Measurements from ENCODE around the gene ULK4.
"Not testable (repeated sequence)": the region's sequence is repeated elsewhere in the genome, so short reads cannot be mapped to it uniquely, and the experiment has no call there.

ULK4 gene

GRCh38 chr3:41768363-41768762 is 193.5 kb downstream of the ULK4 start:
- Mint-ChIP-seq H3K27ac (no peak overlapping the region), H3K27me3 (no peaks in the 10 kb centered on the region), H3K4me1 (no peaks in the 10 kb centered on the region), H3K36me3 (peaks cover 23% of the 10 kb centered on the region), H3K9me3 (peaks cover 5% of the 10 kb centered on the region), H3K4me3 (no peak overlapping the region)

GRCh38 chr3:41762867-41763266 is 199.0 kb downstream of the ULK4 start:
- not testable (repeated sequence) for H3K27me3 Mint-ChIP-seq, H3K4me3 Mint-ChIP-seq, H3K4me1 Mint-ChIP-seq, H3K27ac Mint-ChIP-seq, H3K9me3 Mint-ChIP-seq
- H3K36me3 Mint-ChIP-seq = peaks cover 12% of the 10 kb centered on the region

GRCh38 chr3:41753651-41754050 is 208.3 kb downstream of the ULK4 start:
- peaks cover 18% of the 10 kb centered on the region for H3K36me3 Mint-ChIP-seq
- H3K27ac Mint-ChIP-seq = no peak overlapping the region
- H3K9me3 Mint-ChIP-seq = no peaks in the 10 kb centered on the region
- no peaks in the 10 kb centered on the region for H3K27me3 Mint-ChIP-seq
- H3K4me1 Mint-ChIP-seq = peaks cover 13% of the 10 kb centered on the region
- H3K4me3 Mint-ChIP-seq = no peak overlapping the region

GRCh38 chr3:41751597-41751996 is 210.3 kb downstream of the ULK4 start:
- Mint-ChIP-seq H3K36me3 (peaks cover 20% of the 10 kb centered on the region), H3K4me3 (no peak overlapping the region), H3K9me3 (no peaks in the 10 kb centered on the region), H3K27ac (peak overlapping the region; percentile 36), H3K4me1 (peaks cover 13% of the 10 kb centered on the region), H3K27me3 (no peaks in the 10 kb centered on the region)

GRCh38 chr3:41749988-41750387 is 211.9 kb downstream of the ULK4 start:
- Mint-ChIP-seq H3K9me3 (no peaks in the 10 kb centered on the region), H3K4me3 (no peak overlapping the region), H3K27ac (no peak overlapping the region), H3K27me3 (no peaks in the 10 kb centered on the region), H3K4me1 (peaks cover 13% of the 10 kb centered on the region), H3K36me3 (peaks cover 20% of the 10 kb centered on the region)

- H3K4me3 Mint-ChIP-seq = no peak overlapping the region
- H3K27ac Mint-ChIP-seq = no peak overlapping the region
- H3K36me3 Mint-ChIP-seq = peaks cover 14% of the 10 kb centered on the region
- no peaks in the 10 kb centered on the region for H3K9me3 Mint-ChIP-seq
- no peaks in the 10 kb centered on the region for H3K4me1 Mint-ChIP-seq
- H3K27me3 Mint-ChIP-seq = no peaks in the 10 kb centered on the region
These were observed 215.7 kb downstream of the ULK4 start for GRCh38 chr3:41746215-41746614.

- peaks cover 6% of the 10 kb centered on the region for H3K9me3 Mint-ChIP-seq
- no peaks in the 10 kb centered on the region for H3K27me3 Mint-ChIP-seq
- no peaks in the 10 kb centered on the region for H3K4me1 Mint-ChIP-seq
- H3K27ac Mint-ChIP-seq = no peak overlapping the region
- peaks cover 15% of the 10 kb centered on the region for H3K36me3 Mint-ChIP-seq
- H3K4me3 Mint-ChIP-seq = no peak overlapping the region
These were observed 219.8 kb downstream of the ULK4 start for GRCh38 chr3:41742121-41742520.

- Mint-ChIP-seq H3K27me3 (no peaks in the 10 kb centered on the region), H3K27ac (no peak overlapping the region), H3K4me1 (no peaks in the 10 kb centered on the region), H3K9me3 (peaks cover 6% of the 10 kb centered on the region), H3K36me3 (peaks cover 9% of the 10 kb centered on the region), H3K4me3 (no peak overlapping the region)
These were observed 221.5 kb downstream of the ULK4 start for GRCh38 chr3:41740374-41740886.

- Mint-ChIP-seq H3K27me3 (no peaks in the 10 kb centered on the region), H3K27ac (no peak overlapping the region), H3K4me1 (no peaks in the 10 kb centered on the region)
These were observed 235.0 kb downstream of the ULK4 start for GRCh38 chr3:41726891-41727290.

GRCh38 chr3:41717641-41718040 is 244.3 kb downstream of the ULK4 start:
- no peak overlapping the region for H3K4me3 Mint-ChIP-seq
- H3K27me3 Mint-ChIP-seq = no peaks in the 10 kb centered on the region
- no peak overlapping the region for H3K27ac Mint-ChIP-seq
- no peaks in the 10 kb centered on the region for H3K9me3 Mint-ChIP-seq
- peaks cover 11% of the 10 kb centered on the region for H3K36me3 Mint-ChIP-seq
- no peaks in the 10 kb centered on the region for H3K4me1 Mint-ChIP-seq

More at GRCh38 chr3:41726891-41727290, 235.0 kb downstream of the ULK4 start:
- H3K9me3 Mint-ChIP-seq = no peaks in the 10 kb centered on the region
- H3K4me3 Mint-ChIP-seq = no peak overlapping the region
- peaks cover 26% of the 10 kb centered on the region for H3K36me3 Mint-ChIP-seq

- Mint-ChIP-seq H3K27ac (no peak overlapping the region), H3K4me3 (no peak overlapping the region), H3K27me3 (no peaks in the 10 kb centered on the region), H3K36me3 (peaks cover 14% of the 10 kb centered on the region), H3K4me1 (no peaks in the 10 kb centered on the region), H3K9me3 (no peaks in the 10 kb centered on the region)
These were observed 245.4 kb downstream of the ULK4 start for GRCh38 chr3:41716471-41716870.

GRCh38 chr3:41715376-41715775 is 246.5 kb downstream of the ULK4 start:
- H3K4me1 Mint-ChIP-seq = no peaks in the 10 kb centered on the region
- no peaks in the 10 kb centered on the region for H3K9me3 Mint-ChIP-seq
- peaks cover 21% of the 10 kb centered on the region for H3K36me3 Mint-ChIP-seq
- H3K27me3 Mint-ChIP-seq = no peaks in the 10 kb centered on the region
- no peak overlapping the region for H3K4me3 Mint-ChIP-seq
- no peak overlapping the region for H3K27ac Mint-ChIP-seq

GRCh38 chr3:41711651-41712050 is 250.3 kb downstream of the ULK4 start:
- Mint-ChIP-seq H3K27me3 (no peaks in the 10 kb centered on the region), H3K4me1 (no peaks in the 10 kb centered on the region), H3K9me3 (no peaks in the 10 kb centered on the region), H3K4me3 (no peak overlapping the region), H3K36me3 (peaks cover 28% of the 10 kb centered on the region), H3K27ac (no peak overlapping the region)

- Mint-ChIP-seq H3K4me1 (no peaks in the 10 kb centered on the region), H3K9me3 (no peaks in the 10 kb centered on the region), H3K4me3 (no peak overlapping the region), H3K27ac (no peak overlapping the region), H3K36me3 (peaks cover 28% of the 10 kb centered on the region), H3K27me3 (no peaks in the 10 kb centered on the region)
These were observed 251.1 kb downstream of the ULK4 start for GRCh38 chr3:41710646-41711388.

- not testable (repeated sequence) for H3K4me1 Mint-ChIP-seq, H3K9me3 Mint-ChIP-seq, H3K27me3 Mint-ChIP-seq, H3K27ac Mint-ChIP-seq, H3K4me3 Mint-ChIP-seq
- H3K36me3 Mint-ChIP-seq = peaks cover 31% of the 10 kb centered on the region
These were observed 252.7 kb downstream of the ULK4 start for GRCh38 chr3:41709213-41709612.

- H3K27me3 Mint-ChIP-seq = no peaks in the 10 kb centered on the region
- H3K27ac Mint-ChIP-seq = no peak overlapping the region
- no peaks in the 10 kb centered on the region for H3K4me1 Mint-ChIP-seq
- peaks cover 25% of the 10 kb centered on the region for H3K36me3 Mint-ChIP-seq
- H3K4me3 Mint-ChIP-seq = no peak overlapping the region
- no peaks in the 10 kb centered on the region for H3K9me3 Mint-ChIP-seq
These were observed 253.7 kb downstream of the ULK4 start for GRCh38 chr3:41708176-41708575.

GRCh38 chr3:41705893-41706292 is 256.0 kb downstream of the ULK4 start:
- no peak overlapping the region for H3K27ac Mint-ChIP-seq
- H3K4me1 Mint-ChIP-seq = no peaks in the 10 kb centered on the region
- no peaks in the 10 kb centered on the region for H3K27me3 Mint-ChIP-seq
- peaks cover 25% of the 10 kb centered on the region for H3K36me3 Mint-ChIP-seq
- no peak overlapping the region for H3K4me3 Mint-ChIP-seq
- H3K9me3 Mint-ChIP-seq = no peaks in the 10 kb centered on the region
